Measurements from ENCODE around the gene ALDH16A1.
"Not testable (repeated sequence)": the region's sequence is repeated elsewhere in the genome, so short reads cannot be mapped to it uniquely, and the experiment has no call there.

Gene ALDH16A1

DNA sequence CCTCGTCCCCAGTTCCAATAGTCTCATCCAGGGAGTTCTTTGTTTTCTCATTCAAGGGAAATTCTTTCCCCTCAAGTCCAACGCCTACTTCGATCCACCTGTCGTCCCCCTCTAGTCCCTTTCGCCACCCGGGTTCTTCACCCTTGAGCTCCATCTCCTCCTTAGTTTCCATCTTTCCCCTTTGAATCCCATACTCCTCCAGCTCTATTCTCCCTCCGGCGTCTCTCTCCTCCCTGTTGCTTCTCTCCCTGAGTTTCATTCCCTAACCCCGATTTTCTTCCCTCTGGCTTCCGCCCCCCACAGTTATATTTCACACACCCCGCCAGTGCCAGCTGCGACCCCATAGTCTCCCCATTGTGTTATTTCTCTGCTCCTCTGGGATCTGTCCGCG is 11.1 kb upstream of the ALDH16A1 start:
- no peak for DNase-seq

DNA sequence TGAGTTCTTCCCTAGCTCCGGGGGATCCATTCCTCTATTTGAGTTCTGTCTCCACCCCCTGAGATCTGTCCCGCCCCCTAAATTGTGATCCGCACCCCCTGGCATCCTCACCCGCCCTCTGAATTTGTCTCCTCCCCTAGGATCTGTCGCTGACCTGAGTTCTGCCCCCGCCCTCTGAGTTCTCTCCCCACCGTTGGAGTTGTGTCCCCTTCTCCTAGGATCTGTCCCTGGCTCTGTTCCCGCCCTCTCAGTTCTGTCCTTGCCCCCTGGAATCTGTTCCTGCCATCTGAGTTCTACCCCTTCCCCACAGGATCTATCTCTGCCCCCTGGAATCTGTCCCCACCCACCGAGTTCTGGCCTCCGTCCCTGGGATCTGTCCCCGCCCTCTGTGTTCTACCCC is 10.7 kb upstream of the ALDH16A1 start:
- no peak for DNase-seq

GRCh38 chr19:49442771-49443365 is 10.2 kb upstream of the ALDH16A1 start:
- DNase-seq = peak; percentile 55

- DNase-seq = peak; percentile 93
These were observed 9.5 kb upstream of the ALDH16A1 start for GRCh38 chr19:49443366-49444099.

DNA sequence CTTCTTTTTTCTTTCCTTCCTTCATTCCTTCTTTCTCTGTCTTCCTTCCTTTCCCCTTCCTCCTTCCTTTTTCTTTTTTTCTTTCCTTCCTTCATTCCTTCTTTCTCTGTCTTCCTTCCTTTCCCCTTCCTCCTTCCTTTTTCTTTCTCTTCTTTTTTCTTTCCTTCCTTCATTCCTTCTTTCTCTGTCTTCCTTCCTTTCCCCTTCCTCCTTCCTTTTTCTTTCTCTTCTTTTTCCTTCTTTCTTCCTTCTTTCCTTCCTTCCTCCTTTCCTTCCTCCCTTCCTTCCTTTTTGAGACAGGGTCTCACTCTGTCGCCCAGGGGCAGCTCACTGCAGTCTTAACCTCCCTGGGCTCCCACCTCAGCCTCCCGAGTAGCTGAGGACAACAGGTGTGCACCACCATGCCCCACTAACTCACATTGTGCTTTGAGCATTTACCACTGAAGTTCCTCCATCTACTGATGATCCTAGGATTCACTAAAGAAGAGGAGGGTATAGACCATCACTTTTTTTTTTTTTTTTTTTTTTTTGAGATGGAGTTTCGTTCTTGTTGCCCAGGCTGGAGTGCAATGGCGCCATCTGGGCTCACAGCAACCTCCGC is 8.8 kb upstream of the ALDH16A1 start:
- not testable (repeated sequence) for DNase-seq

DNA sequence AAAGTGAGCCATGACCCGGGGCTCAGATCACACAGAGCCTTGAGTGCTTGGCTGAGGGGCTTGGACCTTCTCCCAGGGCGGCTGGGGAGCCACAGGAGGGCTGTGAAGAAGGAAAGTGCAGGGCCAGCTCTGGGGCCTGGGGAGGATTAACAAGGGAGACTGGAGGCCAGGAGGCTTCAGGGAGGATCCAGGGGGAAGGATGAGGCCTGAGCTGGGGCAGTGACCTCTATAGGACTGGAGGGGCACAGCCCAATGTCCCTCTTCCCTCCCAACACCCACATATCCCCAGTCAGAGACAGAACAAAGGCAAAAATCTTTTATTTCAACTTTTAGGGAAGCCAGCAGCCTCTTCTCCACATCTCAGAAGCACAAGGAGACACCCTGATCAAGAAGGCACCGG is 7.0 kb upstream of the ALDH16A1 start:
- no peak for DNase-seq

DNA sequence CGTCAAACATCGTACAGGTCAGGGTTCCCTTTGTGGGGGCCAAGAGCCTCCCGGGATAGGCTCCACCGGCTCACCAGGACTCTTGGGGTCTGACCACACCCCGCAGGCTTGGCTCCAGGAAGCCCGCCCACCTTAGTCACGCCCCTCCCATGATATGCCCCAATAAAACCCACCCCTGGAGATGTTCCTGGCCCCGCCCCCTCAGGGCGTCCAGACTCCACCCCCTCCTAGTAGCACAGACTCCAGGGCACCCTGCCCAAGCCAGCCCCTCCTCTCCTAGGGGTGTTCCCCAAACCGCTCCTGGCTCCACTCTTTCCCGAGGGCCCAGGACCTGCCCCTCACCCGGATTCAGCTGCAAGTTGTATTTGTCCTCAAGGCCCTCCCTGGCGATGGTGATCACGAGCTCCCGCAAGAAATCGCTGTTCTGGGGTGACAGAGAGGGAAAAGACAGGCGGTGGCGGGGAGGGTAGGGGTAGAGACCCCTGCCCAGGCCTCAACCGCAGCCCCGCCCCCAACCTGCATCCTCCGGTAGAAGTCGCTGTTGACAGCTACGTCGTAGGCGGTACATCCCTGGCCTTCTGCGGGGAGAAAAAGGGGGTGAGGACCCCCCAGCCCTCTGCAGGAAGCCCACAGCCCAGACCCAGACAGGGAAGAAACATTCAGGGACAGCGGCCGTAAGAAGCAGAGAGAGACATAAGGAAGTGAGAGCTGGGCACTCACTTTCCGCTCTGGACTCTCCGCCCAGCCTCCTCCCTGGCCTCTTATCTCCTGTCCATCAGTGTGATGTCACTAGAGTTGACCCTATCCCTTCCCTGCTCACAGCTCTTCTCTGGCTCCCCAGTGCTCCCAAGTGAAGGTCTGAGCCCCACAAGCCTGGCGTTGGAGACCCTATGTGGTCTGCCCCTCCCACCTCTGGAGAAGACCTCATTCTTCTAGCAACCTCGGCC is 5.3 kb upstream of the ALDH16A1 start:
- no peak for DNase-seq

GRCh38 chr19:49448432-49448786 is 4.6 kb upstream of the ALDH16A1 start:
- no peak for DNase-seq

- DNase-seq = no peak
These were observed 2.6 kb upstream of the ALDH16A1 start for GRCh38 chr19:49450405-49450804.

DNA sequence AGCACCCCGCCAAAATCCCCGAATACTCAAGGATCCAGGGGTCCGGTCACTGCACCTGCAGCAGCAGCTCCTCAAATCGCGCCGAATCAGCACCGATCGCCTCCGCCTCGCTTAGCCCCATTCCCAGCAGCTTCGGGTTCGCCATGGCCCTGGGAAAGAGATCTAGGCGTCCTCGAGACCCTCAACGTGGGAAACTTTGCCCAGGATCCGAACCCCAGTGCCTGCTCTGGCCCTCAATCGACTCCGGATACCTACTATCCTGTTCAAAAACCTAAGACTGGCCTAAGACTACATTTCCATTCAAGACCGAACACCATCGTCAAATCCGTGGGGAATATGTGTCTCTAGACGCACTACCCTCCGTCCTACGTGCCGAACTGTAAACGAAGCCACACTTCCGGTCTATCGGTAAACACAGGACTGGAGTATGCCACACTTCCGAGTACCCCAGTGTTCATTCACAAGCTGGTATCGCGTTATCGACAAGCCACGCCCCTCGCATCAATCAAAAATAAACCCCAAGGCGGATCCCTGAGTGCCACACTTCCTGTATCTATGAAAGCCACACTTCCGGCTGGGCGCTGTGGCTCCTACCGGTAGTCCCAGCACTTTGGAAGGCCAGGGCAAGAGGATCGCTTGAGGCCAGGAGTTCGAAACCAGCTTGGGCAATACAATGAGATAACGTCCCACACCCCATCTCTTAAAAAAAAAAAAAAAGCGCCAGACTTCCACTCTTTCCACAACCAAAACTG is 1.4 kb upstream of the ALDH16A1 start, which contains the start of gene PIH1D1:
PIH1D1 (minus strand) TSS at position 385 of the 752 bp plus-strand sequence; CDS start at position 145, 240 bp downstream.
- peak; percentile 92 for DNase-seq

DNA sequence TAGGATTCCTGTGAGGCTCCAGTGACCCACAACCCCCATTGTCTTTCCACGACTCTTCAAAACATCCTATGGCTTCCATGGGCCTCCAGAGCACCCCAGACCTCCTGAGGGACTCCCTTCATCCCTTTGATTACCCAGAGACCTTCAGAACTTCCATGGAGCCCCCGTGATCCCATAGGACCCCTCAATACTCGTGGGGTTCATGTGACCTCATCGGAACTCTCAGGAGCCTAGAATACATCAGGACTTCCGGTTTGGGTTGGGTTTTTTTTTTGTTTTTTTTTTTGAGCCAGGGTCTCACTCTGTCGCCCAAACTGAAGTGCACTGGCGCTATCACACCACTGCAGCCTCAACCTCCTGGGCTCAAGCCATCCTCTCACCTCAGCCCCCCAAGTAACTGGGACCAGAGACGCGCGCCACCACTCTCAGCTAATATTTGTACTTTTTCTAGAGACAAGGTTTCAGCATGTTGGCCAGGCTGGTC is 774 bp downstream of the ALDH16A1 start:
- no peak for DNase-seq

DNA sequence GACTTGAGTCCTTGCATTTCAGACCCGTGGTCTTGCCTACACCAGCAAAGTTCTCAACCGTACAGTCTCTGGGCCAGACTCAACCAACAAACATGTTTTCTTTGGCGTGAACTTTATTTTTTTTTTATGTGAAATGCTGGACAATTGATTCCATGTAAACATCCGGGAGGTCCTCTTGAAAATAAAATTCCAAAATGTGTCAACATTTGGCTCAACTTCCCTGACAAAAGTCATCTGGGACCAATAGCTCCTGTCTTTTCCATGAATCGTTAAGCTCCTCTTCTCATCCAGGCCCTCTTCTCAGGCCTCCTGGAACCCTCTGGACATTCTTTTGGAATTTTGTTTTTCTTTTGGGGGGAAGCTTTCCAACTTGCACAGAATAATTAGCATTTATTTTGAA is 2.7 kb downstream of the ALDH16A1 start:
- DNase-seq = no peak

DNA sequence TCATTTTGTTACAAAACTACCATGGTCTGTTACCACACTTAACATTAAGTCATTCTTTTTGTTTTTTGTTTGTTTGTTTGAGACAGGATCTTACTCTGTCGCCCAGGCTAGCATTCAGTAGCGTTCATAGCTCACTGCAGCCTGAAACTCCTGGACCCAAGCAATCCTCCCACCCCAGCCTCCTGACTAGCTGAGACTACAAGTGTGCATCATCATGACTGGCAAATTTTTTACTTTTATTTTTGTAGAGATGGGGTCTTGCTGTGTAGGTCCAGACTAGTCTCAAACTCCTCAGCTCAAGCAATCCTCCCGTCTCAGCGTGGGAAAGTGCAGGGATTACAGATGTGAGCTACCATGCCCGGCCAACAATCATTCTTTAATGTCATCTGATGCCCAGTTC is 3.3 kb downstream of the ALDH16A1 start:
- no peak for DNase-seq

GRCh38 chr19:49458567-49458903 is 5.5 kb downstream of the ALDH16A1 start:
- DNase-seq = no peak

DNA sequence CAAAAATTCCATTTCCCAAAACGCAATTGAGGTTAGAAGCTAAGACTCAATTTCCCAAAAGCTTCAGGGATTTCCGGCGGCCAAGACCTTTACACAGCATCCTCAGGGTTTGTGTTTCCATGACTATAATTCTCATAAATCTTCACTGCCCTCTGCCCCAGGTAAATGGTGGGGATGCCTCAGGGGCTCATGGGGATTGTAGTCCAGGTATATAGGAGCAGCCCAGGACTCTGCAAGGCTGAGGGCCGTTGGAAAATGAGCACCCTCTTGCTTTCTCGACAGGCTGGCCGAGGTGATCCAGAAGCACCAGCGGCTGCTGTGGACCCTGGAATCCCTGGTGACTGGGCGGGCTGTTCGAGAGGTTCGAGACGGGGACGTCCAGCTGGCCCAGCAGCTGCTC is 6.4 kb downstream of the ALDH16A1 start:
- no peak for DNase-seq

- not testable (repeated sequence) for DNase-seq
These were observed 8.1 kb downstream of the ALDH16A1 start for GRCh38 chr19:49461130-49461529.

GRCh38 chr19:49461656-49462055 is 8.6 kb downstream of the ALDH16A1 start:
- DNase-seq = no peak

DNA sequence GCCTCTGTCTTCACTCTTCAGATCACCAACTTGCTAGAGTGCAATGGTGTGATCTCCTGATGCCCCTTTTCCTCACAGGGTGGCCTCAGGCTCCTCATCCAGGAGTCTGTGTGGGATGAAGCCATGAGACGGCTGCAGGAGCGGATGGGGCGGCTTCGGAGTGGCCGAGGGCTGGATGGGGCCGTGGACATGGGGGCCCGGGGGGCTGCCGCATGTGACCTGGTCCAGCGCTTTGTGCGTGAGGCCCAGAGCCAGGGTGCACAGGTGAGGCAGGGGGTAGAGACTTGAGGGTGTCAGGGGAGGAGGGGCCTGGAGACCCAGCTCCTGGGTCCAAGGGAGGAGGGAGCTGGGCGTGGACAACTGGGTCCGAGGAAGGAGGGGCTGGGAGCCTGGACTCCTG is 9.5 kb downstream of the ALDH16A1 start:
- no peak for DNase-seq

DNA sequence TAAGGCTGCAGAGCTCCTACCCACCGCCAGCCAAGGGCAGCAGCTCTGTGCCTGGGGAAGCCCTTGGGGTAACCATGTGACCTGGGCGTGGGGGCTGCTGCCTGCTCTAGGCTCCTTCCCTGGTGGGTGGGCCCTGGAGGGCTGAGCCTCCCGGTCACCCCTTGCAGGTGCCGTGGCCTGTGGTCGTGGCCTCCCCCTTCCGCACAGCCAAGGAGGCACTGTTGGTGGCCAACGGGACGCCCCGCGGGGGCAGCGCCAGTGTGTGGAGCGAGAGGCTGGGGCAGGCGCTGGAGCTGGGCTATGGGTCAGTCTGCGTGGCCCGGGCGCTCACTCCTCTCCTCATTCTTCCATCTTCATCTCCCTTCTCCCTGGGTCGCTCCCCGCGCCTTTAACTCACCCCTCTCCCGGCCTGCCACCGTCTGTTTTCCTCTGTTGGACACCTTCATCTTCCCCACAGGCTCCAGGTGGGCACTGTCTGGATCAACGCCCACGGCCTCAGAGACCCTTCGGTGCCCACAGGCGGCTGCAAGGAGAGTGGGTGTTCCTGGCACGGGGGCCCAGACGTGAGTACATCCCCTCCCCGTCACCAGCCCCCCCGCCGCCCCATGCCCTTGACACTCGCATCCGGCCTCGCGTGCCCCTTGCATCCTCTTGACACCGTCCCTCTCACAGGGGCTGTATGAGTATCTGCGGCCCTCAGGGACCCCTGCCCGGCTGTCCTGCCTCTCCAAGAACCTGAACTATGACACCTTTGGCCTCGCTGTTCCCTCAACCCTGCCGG is 11.1 kb downstream of the ALDH16A1 start:
- DNase-seq = no peak

DNA sequence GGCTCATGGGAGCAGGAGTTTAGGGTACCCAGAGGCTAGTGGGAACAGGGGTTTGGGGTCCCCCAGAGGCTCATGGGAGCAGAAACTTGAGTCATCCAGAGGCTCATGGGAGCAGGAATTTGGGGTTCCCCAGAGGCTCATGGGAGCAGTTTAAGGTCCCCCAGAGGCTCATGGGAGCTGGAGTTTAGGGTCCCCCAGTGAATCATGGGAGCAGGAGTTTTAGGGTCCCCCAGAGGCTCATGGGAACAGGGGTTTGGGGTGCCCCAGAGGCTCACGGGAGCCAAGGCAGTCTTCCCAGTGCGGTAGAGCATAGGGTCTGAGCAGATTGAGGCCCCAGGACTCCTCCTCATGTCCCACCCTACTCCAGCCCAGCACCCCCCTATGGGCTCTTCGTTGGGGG is 12.3 kb downstream of the ALDH16A1 start:
- no peak for DNase-seq

DNA sequence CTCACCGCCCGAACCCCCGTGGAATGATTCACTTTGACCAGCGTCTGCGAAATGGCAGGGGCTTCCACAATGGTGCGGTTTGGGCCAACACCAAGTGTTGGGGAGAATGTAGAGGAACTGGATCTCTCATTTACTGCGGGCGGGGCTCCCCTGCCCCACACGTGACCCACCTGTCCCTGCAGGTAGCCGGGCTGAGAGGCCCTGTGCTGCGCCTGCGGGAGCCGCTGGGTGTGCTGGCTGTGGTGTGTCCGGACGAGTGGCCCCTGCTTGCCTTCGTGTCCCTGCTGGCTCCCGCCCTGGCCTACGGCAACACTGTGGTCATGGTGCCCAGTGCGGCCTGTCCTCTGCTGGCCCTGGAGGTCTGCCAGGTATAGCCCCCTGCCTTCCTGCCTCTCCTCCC is 15.2 kb downstream of the ALDH16A1 start:
- no peak for DNase-seq
